Skeletal muscle tissue (tissue), 4 donors: ENCODE results near the gene CLUH. TPM values are rescaled to one million over a fixed set of nuclear protein-coding genes. Genes with fewer than 3 reads are reported as not detected.

Source experiments
- H3K27ac ChIP-seq: one replicate; pipeline ENCODE4 v1.7.0; 2013; ENCODE audit warnings: mild to moderate bottlenecking, low read depth, low read length, inconsistent platforms
- H3K27me3 ChIP-seq, 3 donors: one replicate each; pipeline ENCODE4 v1.7.0; 2013; ENCODE audit warnings: low read length in 3 of 3; ENCODE audit not compliant: control insufficient read depth in 3 of 3, insufficient read depth in 3 of 3
- H3K36me3 ChIP-seq, 3 donors: one replicate each; pipeline ENCODE4 v1.7.0; 2013; ENCODE audit warnings: low read length in 3 of 3; ENCODE audit not compliant: control insufficient read depth in 3 of 3, insufficient read depth in 3 of 3
- H3K4me1 ChIP-seq, 3 donors: one replicate each; pipeline ENCODE4 v1.7.0; 2013; ENCODE audit warnings: low read length in 3 of 3, mild to moderate bottlenecking in 3 of 3; ENCODE audit not compliant: control insufficient read depth in 3 of 3, insufficient read depth in 3 of 3
- H3K4me3 ChIP-seq, 3 donors: one replicate each; pipeline ENCODE4 v1.7.0; 2013; ENCODE audit warnings: low read length in 3 of 3
- H3K9ac ChIP-seq, 3 donors: one replicate each; pipeline ENCODE4 v1.7.0; 2013; ENCODE audit warnings: low read length in 3 of 3, mild to moderate bottlenecking in 3 of 3, moderate library complexity in 2 of 3, low read depth in 1 of 3
- H3K9me3 ChIP-seq, 3 donors: one replicate each; pipeline ENCODE4 v1.7.0; 2013; ENCODE audit warnings: low read length in 3 of 3; ENCODE audit not compliant: control insufficient read depth in 3 of 3
- total RNA-seq: library from RNA; depleted of rRNA; stranded (reverse); fragments of >200 nt; gene quantifications from one replicate; pipeline ENCODE4 v1.2.3, GENCODE V29; 2014
- donor health status: Osteomylitis.

CLUH gene
- total RNA-seq, 1 donor from 2014 or later: 33.9 TPM

- Histone ChIP-seq H3K4me1 (no peaks in the 10 kb centered on the region), H3K4me3 (no peak overlapping the region), H3K9ac (no peak overlapping the region), H3K36me3 (no peaks in the 10 kb centered on the region), H3K27ac (no peak overlapping the region), H3K9me3 (no peaks in the 10 kb centered on the region), H3K27me3 (peaks cover 0 to 9% (median 7%) of the 10 kb centered on the region in 3 donors)
Observed at GRCh38 chr17:2736956-2737355, 25.4 kb upstream of the CLUH start.

- Histone ChIP-seq H3K9ac (no peak overlapping the region), H3K4me3 (no peak overlapping the region), H3K27ac (no peak overlapping the region), H3K36me3 (no peaks in the 10 kb centered on the region), H3K27me3 (peaks cover 5 to 20% (median 16%) of the 10 kb centered on the region in 3 donors), H3K9me3 (no peaks in the 10 kb centered on the region), H3K4me1 (no peaks in the 10 kb centered on the region)
Observed at GRCh38 chr17:2735896-2736295, 24.3 kb upstream of the CLUH start.

- H3K4me1 ChIP-seq: no peaks in the 10 kb centered on the region
- H3K36me3 ChIP-seq: no peaks in the 10 kb centered on the region
- H3K9me3 ChIP-seq: no peaks in the 10 kb centered on the region
- no peak overlapping the region for H3K9ac ChIP-seq
- H3K27me3 ChIP-seq: peaks cover 8 to 28% (median 21%) of the 10 kb centered on the region in 3 donors
- no peak overlapping the region for H3K4me3 ChIP-seq
- no peak overlapping the region for H3K27ac ChIP-seq
Observed at GRCh38 chr17:2734939-2735338, 23.4 kb upstream of the CLUH start.

- Histone ChIP-seq H3K27me3 (peaks cover 28 to 39% (median 29%) of the 10 kb centered on the region in 3 donors), H3K27ac (no peak overlapping the region), H3K9ac (no peak overlapping the region)
Observed at GRCh38 chr17:2731807-2732206, 20.2 kb upstream of the CLUH start.

GRCh38 chr17:2730764-2731353, 19.3 kb upstream of the CLUH start:
- Histone ChIP-seq H3K9me3 (no peaks in the 10 kb centered on the region), H3K4me3 (no peak overlapping the region), H3K4me1 (no peaks in the 10 kb centered on the region), H3K9ac (no peak overlapping the region), H3K27me3 (peaks cover 29 to 42% (median 29%) of the 10 kb centered on the region in 3 donors), H3K27ac (no peak overlapping the region), H3K36me3 (no peaks in the 10 kb centered on the region)

More at GRCh38 chr17:2731807-2732206, 20.2 kb upstream of the CLUH start:
- H3K36me3 ChIP-seq: no peaks in the 10 kb centered on the region
- no peaks in the 10 kb centered on the region for H3K9me3 ChIP-seq
- H3K4me1 ChIP-seq: no peaks in the 10 kb centered on the region
- H3K4me3 ChIP-seq: no peak overlapping the region

GRCh38 chr17:2724784-2725164, 13.2 kb upstream of the CLUH start:
- Histone ChIP-seq H3K4me1 (peaks cover 2 to 7% (median 4%) of the 10 kb centered on the region in 3 donors), H3K4me3 (peak overlapping the region in 2 of 3 donors; percentile 36 to 54), H3K9ac (no peak overlapping the region), H3K27ac (no peak overlapping the region), H3K9me3 (no peaks in the 10 kb centered on the region), H3K27me3 (peaks cover 8 to 34% (median 22%) of the 10 kb centered on the region in 3 donors), H3K36me3 (peaks cover 0 to under 1% (median 0%) of the 10 kb centered on the region in 3 donors)

- Histone ChIP-seq H3K9ac (peak overlapping the region in 1 of 3 donors; percentile 54), H3K27me3 (peaks cover 8 to 33% (median 21%) of the 10 kb centered on the region in 3 donors), H3K4me1 (peaks cover 2 to 7% (median 4%) of the 10 kb centered on the region in 3 donors), H3K36me3 (peaks cover 0 to 5% (median 4%) of the 10 kb centered on the region in 3 donors), H3K4me3 (peak overlapping the region in 2 of 3 donors; percentile 36 to 54), H3K9me3 (no peaks in the 10 kb centered on the region), H3K27ac (no peak overlapping the region)
Observed at GRCh38 chr17:2723997-2724783, 12.6 kb upstream of the CLUH start.

GRCh38 chr17:2723505-2723996, 12.0 kb upstream of the CLUH start:
- H3K9ac ChIP-seq: peak overlapping the region in 1 of 3 donors; percentile 33
- no peak overlapping the region for H3K27ac ChIP-seq
- no peaks in the 10 kb centered on the region for H3K9me3 ChIP-seq
- H3K36me3 ChIP-seq: peaks cover 0 to 5% (median 4%) of the 10 kb centered on the region in 3 donors
- peaks cover 2 to 7% (median 4%) of the 10 kb centered on the region in 3 donors for H3K4me1 ChIP-seq
- H3K4me3 ChIP-seq: no peak overlapping the region
- H3K27me3 ChIP-seq: peaks cover 6 to 30% (median 21%) of the 10 kb centered on the region in 3 donors

- Histone ChIP-seq H3K9ac (no peak overlapping the region), H3K27me3 (peaks cover 4 to 23% (median 18%) of the 10 kb centered on the region in 3 donors), H3K36me3 (peaks cover 0 to 5% (median 4%) of the 10 kb centered on the region in 3 donors), H3K4me1 (peaks cover 2 to 7% (median 4%) of the 10 kb centered on the region in 3 donors), H3K4me3 (no peak overlapping the region), H3K9me3 (no peaks in the 10 kb centered on the region), H3K27ac (no peak overlapping the region)
Observed at GRCh38 chr17:2722611-2723010, 11.0 kb upstream of the CLUH start.

- Histone ChIP-seq H3K9ac (no peak overlapping the region), H3K9me3 (no peaks in the 10 kb centered on the region), H3K36me3 (peaks cover 0 to 5% (median 4%) of the 10 kb centered on the region in 3 donors), H3K4me3 (no peak overlapping the region), H3K27ac (no peak overlapping the region), H3K27me3 (peaks cover 0 to 15% (median 11%) of the 10 kb centered on the region in 3 donors), H3K4me1 (peaks cover 2 to 7% (median 4%) of the 10 kb centered on the region in 3 donors)
Observed at GRCh38 chr17:2721603-2722002, 10.0 kb upstream of the CLUH start.
